HUES48 (cell line): ENCODE measurements around the gene DOCK11.

ENCODE experiments used
- H3K27ac ChIP-seq: one replicate; pipeline ENCODE4 v1.7.0; 2013; ENCODE audit warnings: low read depth, low read length, inconsistent platforms
- H3K27me3 ChIP-seq: 2 replicates; pipeline ENCODE4 v1.6.1; 2013; ENCODE audit warnings: mild to moderate bottlenecking, low read length; ENCODE audit not compliant: control insufficient read depth, insufficient read depth
- H3K36me3 ChIP-seq: 2 replicates; pipeline ENCODE4 v1.6.1; 2013; ENCODE audit warnings: low read length; ENCODE audit not compliant: control insufficient read depth, insufficient read depth
- H3K4me1 ChIP-seq: 2 replicates; pipeline ENCODE4 v1.6.1; 2013; ENCODE audit warnings: mild to moderate bottlenecking, low read length; ENCODE audit not compliant: control insufficient read depth, insufficient read depth
- H3K4me3 ChIP-seq: 2 replicates; pipeline ENCODE4 v1.5.1; 2013; ENCODE audit warnings: mild to moderate bottlenecking, low read depth, low read length
- H3K9ac ChIP-seq: 2 replicates; pipeline ENCODE4 v1.6.1; 2013; ENCODE audit warnings: mild to moderate bottlenecking, low read depth, low read length, moderate library complexity
- H3K9me3 ChIP-seq: 2 replicates; pipeline ENCODE4 v1.6.1; 2013; ENCODE audit warnings: low read length; ENCODE audit not compliant: control insufficient read depth, insufficient read depth

DOCK11 gene

DNA sequence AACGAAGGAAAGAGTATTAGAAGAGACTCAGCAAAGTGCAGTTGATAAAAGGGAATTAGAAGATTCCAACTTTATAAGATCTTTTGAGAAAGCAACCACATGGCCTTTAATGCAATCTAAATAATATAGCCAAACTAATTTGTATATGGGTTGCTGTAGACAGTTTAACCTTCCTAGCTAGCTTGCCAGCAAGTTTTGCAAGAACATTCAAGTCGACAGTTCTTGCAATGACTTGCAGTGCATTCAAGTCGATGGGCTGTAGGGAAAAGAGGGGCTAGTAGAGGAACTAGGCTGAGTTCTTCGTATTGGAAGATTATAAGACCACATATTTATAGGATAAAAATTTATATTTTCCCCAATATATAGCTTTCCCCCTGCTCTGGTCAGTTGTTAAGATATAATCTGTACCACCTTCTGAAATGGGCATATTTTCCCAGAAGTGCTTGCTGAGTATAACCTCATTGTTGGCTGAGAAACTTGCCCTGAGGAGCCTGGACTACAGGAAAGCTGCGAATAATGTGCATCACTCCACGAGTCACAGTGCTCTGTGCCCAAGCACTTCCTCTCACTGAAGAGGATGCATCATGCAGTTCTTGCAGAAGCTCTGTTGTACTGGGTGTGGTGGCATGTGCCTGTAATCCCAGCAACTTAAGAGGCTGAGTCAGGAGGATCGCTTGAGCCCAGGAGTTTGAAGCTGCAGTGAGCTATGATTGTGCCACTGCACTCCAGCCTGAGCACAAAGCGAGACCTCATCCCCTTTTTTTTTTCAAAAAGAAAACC lies 56.7 kb downstream of the DOCK11 start:
- Histone ChIP-seq H3K4me1 (no peaks in the 10 kb centered on the region), H3K27me3 (no peaks in the 10 kb centered on the region), H3K27ac (no peak overlapping the region), H3K9ac (no peak overlapping the region), H3K9me3 (no peaks in the 10 kb centered on the region), H3K4me3 (no peak overlapping the region), H3K36me3 (no peaks in the 10 kb centered on the region; the same call in 1 of the 2 replicates)

GRCh38 chrX:118553042-118553710 lies 57.6 kb downstream of the DOCK11 start:
- no peak overlapping the region for H3K9ac ChIP-seq
- H3K36me3 ChIP-seq, result no peaks in the 10 kb centered on the region; the same call in 1 of the 2 replicates
- no peak overlapping the region for H3K27ac ChIP-seq
- no peaks in the 10 kb centered on the region for H3K9me3 ChIP-seq
- H3K4me1 ChIP-seq, result no peaks in the 10 kb centered on the region
- H3K27me3 ChIP-seq, result no peaks in the 10 kb centered on the region
- H3K4me3 ChIP-seq, result no peak overlapping the region

- H3K4me1 ChIP-seq, result no peaks in the 10 kb centered on the region
Observed at GRCh38 chrX:118554511-118554910, 58.9 kb downstream of the DOCK11 start.

GRCh38 chrX:118558926-118559325 lies 63.3 kb downstream of the DOCK11 start:
- Histone ChIP-seq H3K9me3 (no peaks in the 10 kb centered on the region), H3K36me3 (no peaks in the 10 kb centered on the region), H3K9ac (no peak overlapping the region)

More at GRCh38 chrX:118554511-118554910, 58.9 kb downstream of the DOCK11 start:
- Histone ChIP-seq H3K9me3 (no peaks in the 10 kb centered on the region), H3K9ac (no peak overlapping the region), H3K4me3 (no peak overlapping the region), H3K36me3 (no peaks in the 10 kb centered on the region), H3K27me3 (no peaks in the 10 kb centered on the region), H3K27ac (no peak overlapping the region)

GRCh38 chrX:118560489-118560888 lies 64.9 kb downstream of the DOCK11 start:
- H3K4me3 ChIP-seq, result no peak overlapping the region
- no peaks in the 10 kb centered on the region for H3K9me3 ChIP-seq
- H3K4me1 ChIP-seq, result peaks cover 16% of the 10 kb centered on the region
- H3K9ac ChIP-seq, result no peak overlapping the region
- no peaks in the 10 kb centered on the region for H3K36me3 ChIP-seq
- no peaks in the 10 kb centered on the region for H3K27me3 ChIP-seq
- peak overlapping the region; percentile 38 for H3K27ac ChIP-seq

More at GRCh38 chrX:118558926-118559325, 63.3 kb downstream of the DOCK11 start:
- peaks cover 16% of the 10 kb centered on the region for H3K4me1 ChIP-seq
- no peak overlapping the region for H3K27ac ChIP-seq
- H3K4me3 ChIP-seq, result no peak overlapping the region
- H3K27me3 ChIP-seq, result no peaks in the 10 kb centered on the region

DNA sequence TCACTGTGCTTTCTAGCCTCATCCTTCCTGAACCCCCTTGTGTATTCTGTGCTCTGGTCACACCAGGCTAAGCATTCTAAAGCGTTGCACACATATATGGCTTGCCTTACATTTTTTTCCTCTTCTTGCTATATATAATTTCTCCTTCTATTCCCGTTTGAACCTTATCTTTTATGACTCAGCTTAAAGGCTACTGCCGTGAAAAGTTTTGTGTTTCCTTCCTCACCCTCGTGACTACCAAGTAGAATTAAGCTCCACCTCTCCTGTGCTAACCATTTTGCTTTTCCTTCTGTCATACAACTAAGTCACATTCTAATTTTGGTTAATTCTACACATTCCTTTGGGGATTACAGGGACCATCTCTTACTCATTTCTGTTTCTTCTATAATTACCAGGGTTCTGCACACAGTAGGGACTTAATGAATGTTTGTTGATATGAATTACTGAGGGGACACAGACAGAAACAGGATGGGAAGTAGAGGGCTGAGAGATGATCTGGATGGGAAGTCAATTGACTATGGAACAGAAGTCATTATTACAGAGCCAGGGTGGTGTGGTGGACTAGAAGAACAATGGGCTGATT lies 67.1 kb downstream of the DOCK11 start:
- H3K9ac ChIP-seq, result no peak overlapping the region
- H3K27me3 ChIP-seq, result no peaks in the 10 kb centered on the region; the same call in 1 of the 2 replicates
- H3K9me3 ChIP-seq, result no peaks in the 10 kb centered on the region
- peaks cover 16% of the 10 kb centered on the region for H3K4me1 ChIP-seq
- 0 out of 2 replicates have a peak, but pooled peaks cover 4% of the 10 kb centered on the region for H3K36me3 ChIP-seq
- no peak overlapping the region for H3K27ac ChIP-seq
- H3K4me3 ChIP-seq, result no peak overlapping the region

DNA sequence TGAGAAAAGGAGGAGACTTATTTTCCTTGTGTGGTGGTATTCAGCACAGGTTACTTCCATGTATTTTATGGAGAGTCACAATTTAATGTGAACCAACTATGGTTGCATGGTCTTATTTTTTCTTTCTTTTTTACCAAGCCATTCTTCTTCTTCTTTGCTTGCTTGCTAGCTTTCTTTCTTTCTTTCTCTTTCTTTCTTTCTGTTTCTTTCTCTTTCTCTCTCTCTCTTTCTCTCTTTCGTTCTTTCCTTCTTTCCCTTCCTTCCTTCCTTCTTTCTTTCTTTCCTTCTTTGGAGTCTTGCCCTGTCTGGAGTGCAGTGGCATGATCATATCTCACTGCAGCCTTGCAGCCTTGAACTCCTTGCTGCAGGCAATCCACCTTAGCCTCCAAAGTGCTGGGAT lies 68.9 kb downstream of the DOCK11 start:
- Histone ChIP-seq H3K4me1 (peaks cover 16% of the 10 kb centered on the region), H3K9me3 (no peaks in the 10 kb centered on the region), H3K4me3 (no peak overlapping the region), H3K27ac (no peak overlapping the region), H3K9ac (no peak overlapping the region), H3K27me3 (no peaks in the 10 kb centered on the region; the same call in 1 of the 2 replicates), H3K36me3 (0 out of 2 replicates have a peak, but pooled peaks cover 4% of the 10 kb centered on the region)

GRCh38 chrX:118565853-118566252 lies 70.2 kb downstream of the DOCK11 start:
- Histone ChIP-seq H3K9me3 (no peaks in the 10 kb centered on the region), H3K9ac (no peak overlapping the region), H3K4me1 (peaks cover 4% of the 10 kb centered on the region), H3K36me3 (0 out of 2 replicates have a peak, but pooled peaks cover 4% of the 10 kb centered on the region), H3K4me3 (no peak overlapping the region), H3K27me3 (no peaks in the 10 kb centered on the region; the same call in 1 of the 2 replicates), H3K27ac (no peak overlapping the region)

DNA sequence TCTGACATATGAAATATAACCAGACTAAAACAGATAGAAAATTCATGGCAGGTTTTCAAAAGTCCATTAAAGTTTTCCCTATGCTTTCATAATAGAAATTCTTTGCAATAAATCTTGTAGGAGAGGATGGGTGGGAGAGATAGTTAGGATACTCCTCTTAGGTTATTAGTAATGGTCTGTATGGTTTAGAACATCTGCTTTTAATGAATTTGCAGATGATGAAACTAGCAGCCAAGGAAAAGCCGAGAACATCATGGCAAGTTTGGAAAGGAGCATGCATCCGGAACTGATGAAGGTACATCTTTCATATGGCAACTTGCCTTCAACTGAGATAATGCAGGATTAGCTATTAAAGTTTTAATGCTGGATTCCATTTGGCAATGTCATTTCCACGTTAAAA lies 70.7 kb downstream of the DOCK11 start:
- no peaks in the 10 kb centered on the region for H3K4me1 ChIP-seq
- H3K27me3 ChIP-seq, result no peaks in the 10 kb centered on the region; the same call in 1 of the 2 replicates
- H3K4me3 ChIP-seq, result no peak overlapping the region
- no peak overlapping the region for H3K27ac ChIP-seq
- H3K9ac ChIP-seq, result no peak overlapping the region
- H3K9me3 ChIP-seq, result no peaks in the 10 kb centered on the region
- 0 out of 2 replicates have a peak, but pooled peaks cover 4% of the 10 kb centered on the region for H3K36me3 ChIP-seq

GRCh38 chrX:118569676-118570075 lies 74.1 kb downstream of the DOCK11 start:
- Histone ChIP-seq H3K36me3 (peaks cover 7% of the 10 kb centered on the region; the same call in 1 of the 2 replicates), H3K27me3 (no peaks in the 10 kb centered on the region; the same call in 1 of the 2 replicates), H3K9me3 (no peaks in the 10 kb centered on the region), H3K27ac (no peak overlapping the region), H3K9ac (no peak overlapping the region), H3K4me3 (no peak overlapping the region), H3K4me1 (no peaks in the 10 kb centered on the region)
